ENCODE measurements around the gene MESD. TPM values are rescaled to one million over a fixed set of nuclear protein-coding genes. Genes with fewer than 3 reads are reported as not detected.

MESD gene
- total RNA-seq, 1 experiment from 2014 or later, result 21.2 TPM

DNA sequence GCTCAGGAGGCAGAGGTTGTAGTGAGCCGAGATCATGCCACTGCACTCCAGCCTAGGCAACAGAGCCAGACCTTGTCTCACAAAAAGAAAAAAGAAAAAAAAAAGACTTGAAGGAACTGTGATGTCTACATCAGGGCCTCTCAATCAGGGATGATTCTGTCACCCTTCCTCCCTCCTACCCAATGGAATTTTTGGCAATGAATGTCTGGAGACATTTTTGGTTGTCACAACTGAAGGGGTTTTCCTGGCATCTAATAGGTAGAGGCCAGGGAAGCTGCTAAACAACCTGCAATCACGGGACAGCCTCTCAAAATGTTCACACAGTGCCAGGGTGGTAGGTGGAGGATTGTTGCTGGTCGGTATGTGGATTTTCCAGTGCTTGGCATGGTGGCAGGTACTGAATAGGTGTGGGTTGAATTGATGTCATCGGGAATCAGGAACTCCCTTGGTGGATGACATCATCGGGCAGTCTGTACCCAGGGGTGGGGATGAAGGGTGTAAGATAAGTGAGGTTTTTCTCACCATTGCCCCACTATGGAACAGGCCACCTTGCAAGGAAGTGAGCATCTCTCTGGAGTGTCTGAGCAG is 71.3 kb downstream of the MESD start:
- H2AFZ ChIP-seq (ENCODE audit: low read length), result no peak overlapping the region
- no peaks in the 10 kb centered on the region for H3K9me2 ChIP-seq (replicated peaks; ENCODE audit: low read length)
- no peak overlapping the region for H3K27ac ChIP-seq (ENCODE audit: low read length)
- POLR2A ChIA-PET (ENCODE audit: unreplicated experiment), result no interaction called here
- no peak overlapping the region for H3K4me2 ChIP-seq (ENCODE audit: low read length)
- ATAC-seq (no peak), DNase-seq (no peak)
- H3K79me2 ChIP-seq (ENCODE audit: low read length), result no peaks in the 10 kb centered on the region
- intact Hi-C loops (cut with micrococcal nuclease), result loop anchor here (10.0 kb wide), 1 partner anchor 57 kb away; no protein-coding TSS in a partner anchor
- TF ChIP-seq EZH2 (IDR thresholded peaks at IDR 0.05; ENCODE audit: low read length, unreplicated experiment) (no peak), EZH2phosphoT487 (IDR thresholded peaks at IDR 0.05; ENCODE audit: borderline replicate concordance, low read length) (no peak)
- TF ChIP-seq, protein P1, sequence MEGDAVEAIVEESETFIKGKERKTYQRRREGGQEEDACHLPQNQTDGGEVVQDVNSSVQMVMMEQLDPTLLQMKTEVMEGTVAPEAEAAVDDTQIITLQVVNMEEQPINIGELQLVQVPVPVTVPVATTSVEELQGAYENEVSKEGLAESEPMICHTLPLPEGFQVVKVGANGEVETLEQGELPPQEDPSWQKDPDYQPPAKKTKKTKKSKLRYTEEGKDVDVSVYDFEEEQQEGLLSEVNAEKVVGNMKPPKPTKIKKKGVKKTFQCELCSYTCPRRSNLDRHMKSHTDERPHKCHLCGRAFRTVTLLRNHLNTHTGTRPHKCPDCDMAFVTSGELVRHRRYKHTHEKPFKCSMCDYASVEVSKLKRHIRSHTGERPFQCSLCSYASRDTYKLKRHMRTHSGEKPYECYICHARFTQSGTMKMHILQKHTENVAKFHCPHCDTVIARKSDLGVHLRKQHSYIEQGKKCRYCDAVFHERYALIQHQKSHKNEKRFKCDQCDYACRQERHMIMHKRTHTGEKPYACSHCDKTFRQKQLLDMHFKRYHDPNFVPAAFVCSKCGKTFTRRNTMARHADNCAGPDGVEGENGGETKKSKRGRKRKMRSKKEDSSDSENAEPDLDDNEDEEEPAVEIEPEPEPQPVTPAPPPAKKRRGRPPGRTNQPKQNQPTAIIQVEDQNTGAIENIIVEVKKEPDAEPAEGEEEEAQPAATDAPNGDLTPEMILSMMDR (conservative IDR thresholded peaks at IDR 0.05; ENCODE audit: low read depth, low read length), result no peak
- no peaks in the 10 kb centered on the region for H3K27me3 ChIP-seq (ENCODE audit: low read length)
- H3K4me3 ChIP-seq (ENCODE audit: low read length), result no peak overlapping the region
- H4K20me1 ChIP-seq (ENCODE audit: low read length), result no peaks in the 10 kb centered on the region
- peaks cover 18% of the 10 kb centered on the region for H3K4me1 ChIP-seq (ENCODE audit: insufficient read depth, low read length)
- no peaks in the 10 kb centered on the region for H3K36me3 ChIP-seq (ENCODE audit: low read depth, low read length)
- no peaks in the 10 kb centered on the region for H3F3A ChIP-seq (ENCODE audit: low read length, unreplicated experiment)
- CTCF ChIA-PET, result no interaction called here
- no peaks in the 10 kb centered on the region for H3K9me3 ChIP-seq (ENCODE audit: low read length)
- BruUV-seq (replicated peaks), result no TSS peak
- H3K9ac ChIP-seq (ENCODE audit: low read length), result no peak overlapping the region

DNA sequence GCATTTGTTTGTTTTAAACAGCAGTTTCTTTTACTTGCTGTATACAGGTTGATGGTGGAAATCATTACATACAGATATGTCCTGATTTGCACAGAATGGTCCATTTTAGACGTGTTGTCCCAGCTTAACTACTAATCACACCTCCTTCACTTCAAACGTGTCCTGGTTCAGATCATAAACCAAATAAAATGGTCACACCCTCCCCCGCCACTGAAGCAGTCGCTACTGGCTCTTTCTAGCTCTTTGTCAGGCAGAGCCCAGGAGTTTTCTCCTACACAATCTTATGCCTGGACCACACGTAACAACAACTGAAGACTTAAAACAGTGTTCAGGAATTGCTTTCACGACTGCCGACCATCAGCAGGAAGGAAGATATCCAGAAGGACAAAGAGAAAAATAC is 73.6 kb downstream of the MESD start:
- no TSS peak for BruUV-seq (replicated peaks)
- H3K9me2 ChIP-seq (replicated peaks; ENCODE audit: low read length), result no peaks in the 10 kb centered on the region
- POLR2A ChIA-PET (ENCODE audit: unreplicated experiment), result no interaction called here
- ATAC-seq (no peak), DNase-seq (no peak)
- H3K79me2 ChIP-seq (ENCODE audit: low read length), result no peaks in the 10 kb centered on the region
- H3K27ac ChIP-seq (ENCODE audit: low read length), result no peak overlapping the region
- H2AFZ ChIP-seq (ENCODE audit: low read length), result no peak overlapping the region
- no peaks in the 10 kb centered on the region for H3K27me3 ChIP-seq (ENCODE audit: low read length)
- H3F3A ChIP-seq (ENCODE audit: low read length, unreplicated experiment), result no peaks in the 10 kb centered on the region
- H3K9ac ChIP-seq (ENCODE audit: low read length), result no peak overlapping the region
- no peaks in the 10 kb centered on the region for H3K36me3 ChIP-seq (ENCODE audit: low read depth, low read length)
- H3K9me3 ChIP-seq (ENCODE audit: low read length), result no peaks in the 10 kb centered on the region
- no peak overlapping the region for H3K4me2 ChIP-seq (ENCODE audit: low read length)
- H3K4me1 ChIP-seq (ENCODE audit: insufficient read depth, low read length), result peaks cover 18% of the 10 kb centered on the region
- no peak overlapping the region for H3K4me3 ChIP-seq (ENCODE audit: low read length)
- intact Hi-C loops (cut with micrococcal nuclease), result loop anchor here (10.0 kb wide), 1 partner anchor 59 kb away; no protein-coding TSS in a partner anchor
- H4K20me1 ChIP-seq (ENCODE audit: low read length), result no peaks in the 10 kb centered on the region
- TF ChIP-seq, protein P1 (conservative IDR thresholded peaks at IDR 0.05; ENCODE audit: low read depth, low read length), result no peak
- TF ChIP-seq EZH2phosphoT487 (IDR thresholded peaks at IDR 0.05; ENCODE audit: borderline replicate concordance, low read length) (no peak), EZH2 (IDR thresholded peaks at IDR 0.05; ENCODE audit: low read length, unreplicated experiment) (no peak)
- CTCF ChIA-PET, result no interaction called here

DNA sequence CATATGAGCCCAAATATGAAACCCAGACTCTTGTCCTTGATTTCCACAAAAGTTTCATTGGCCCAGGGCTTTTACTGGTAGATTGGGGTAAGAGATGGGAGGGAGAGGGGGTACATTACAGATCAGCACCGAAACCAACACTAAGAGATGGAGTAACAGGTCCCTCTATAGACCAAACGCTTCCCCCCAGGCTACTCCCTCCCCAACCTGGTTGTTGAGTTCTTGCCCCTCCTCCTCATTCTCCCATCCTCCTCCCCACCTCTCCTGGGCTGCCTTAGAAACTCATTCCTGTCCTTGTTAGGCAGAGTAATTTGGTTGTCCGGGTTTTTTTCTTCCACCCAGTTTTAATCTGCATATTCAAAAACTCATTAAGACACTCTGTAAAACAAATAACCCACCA is 74.1 kb downstream of the MESD start:
- TF ChIP-seq EZH2 (IDR thresholded peaks at IDR 0.05; ENCODE audit: low read length, unreplicated experiment) (no peak), EZH2phosphoT487 (IDR thresholded peaks at IDR 0.05; ENCODE audit: borderline replicate concordance, low read length) (no peak)
- TF ChIP-seq, protein P1 (conservative IDR thresholded peaks at IDR 0.05; ENCODE audit: low read depth, low read length), result no peak; the same call in 1 of the 2 replicates
- Histone ChIP-seq H3F3A (ENCODE audit: low read length, unreplicated experiment) (no peaks in the 10 kb centered on the region), H2AFZ (ENCODE audit: low read length) (no peak overlapping the region), H3K36me3 (ENCODE audit: low read depth, low read length) (no peaks in the 10 kb centered on the region), H3K4me1 (ENCODE audit: insufficient read depth, low read length) (peaks cover 18% of the 10 kb centered on the region), H3K9ac (ENCODE audit: low read length) (no peak overlapping the region), H3K27me3 (ENCODE audit: low read length) (no peaks in the 10 kb centered on the region), H3K4me2 (ENCODE audit: low read length) (peak overlapping the region; percentile 31; the same call in 1 of the 2 replicates), H3K9me3 (ENCODE audit: low read length) (no peaks in the 10 kb centered on the region), H3K79me2 (ENCODE audit: low read length) (no peaks in the 10 kb centered on the region), H3K27ac (ENCODE audit: low read length) (peak overlapping the region; percentile 23; the same call in 1 of the 2 replicates), H3K9me2 (replicated peaks; ENCODE audit: low read length) (no peaks in the 10 kb centered on the region), H4K20me1 (ENCODE audit: low read length) (no peaks in the 10 kb centered on the region), H3K4me3 (ENCODE audit: low read length) (no peak overlapping the region)
- ChIA-PET CTCF (no interaction called here), POLR2A (ENCODE audit: unreplicated experiment) (interaction anchor here (0.7 kb wide), 1 partner anchor 28 kb away, joined by 3 read pairs; no protein-coding TSS in a partner anchor)
- DNase-seq (no peak), ATAC-seq (no peak)
- intact Hi-C loops (cut with micrococcal nuclease), result loop anchor here (10.0 kb wide), 1 partner anchor 59 kb away; no protein-coding TSS in a partner anchor
- BruUV-seq (replicated peaks), result no TSS peak

All from PC-3 (cell line).